ENCODE data around the gene MEF2C. TPM values are rescaled to one million over a fixed set of nuclear protein-coding genes. Genes with fewer than 3 reads are reported as not detected.

Gene MEF2C
- total and polyA plus RNA-seq, 4 donors, result 2.8 to 15.9 (median 10.1) TPM

GRCh38 chr5:88677376-88677895, 205.5 kb downstream of the MEF2C start (continued):
- TF ChIP-seq REST (IDR thresholded peaks at IDR 0.05), result no peak

DNA sequence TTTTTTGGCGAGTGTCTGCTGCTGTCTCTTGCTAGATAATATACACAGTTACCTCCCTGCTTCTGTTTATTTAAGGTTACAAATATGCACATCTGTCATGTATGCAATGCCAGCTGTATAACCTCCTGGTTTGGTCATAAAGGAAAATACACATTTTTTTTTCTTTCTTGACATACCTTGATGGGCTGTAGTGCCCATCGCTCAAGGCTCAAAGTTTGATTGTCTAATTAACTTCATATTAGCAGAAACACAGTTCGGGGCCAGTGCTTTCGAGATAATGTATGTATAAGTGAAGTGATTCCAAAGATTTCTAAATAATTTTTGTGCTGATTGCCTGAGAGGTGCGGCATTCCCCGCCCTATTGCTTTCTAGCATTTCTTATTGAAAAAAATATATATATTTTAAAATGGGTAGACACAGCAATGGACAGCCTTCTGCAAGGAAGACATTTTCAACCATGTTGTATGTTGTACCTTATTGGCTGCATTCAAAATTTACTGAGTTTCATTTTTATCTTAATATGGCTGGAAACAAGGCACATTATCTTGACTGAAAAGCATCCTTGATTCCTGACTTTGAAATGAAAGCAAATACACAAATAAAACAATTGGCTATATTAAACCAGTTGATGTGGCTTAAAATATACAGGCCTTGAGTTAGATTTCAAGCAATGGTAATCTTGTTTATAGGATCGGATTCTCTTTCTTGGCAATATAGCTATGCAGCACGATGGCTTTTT, 206.2 kb downstream of the MEF2C start:
- Histone ChIP-seq H3K27me3 (ENCODE audit: control insufficient read depth in 4 of 4, insufficient read depth in 4 of 4, low read length in 3 of 4) (peaks cover 12 to 50% (median 28%) of the 10 kb centered on the region in 4 donors), H3K36me3 (ENCODE audit: control insufficient read depth in 4 of 4, insufficient read depth in 3 of 4, low read depth in 1 of 4, low read length in 3 of 4) (no peaks in the 10 kb centered on the region), H3K4me1 (ENCODE audit: control insufficient read depth in 4 of 4, insufficient read depth in 4 of 4, low read length in 3 of 4) (peaks cover 17 to 32% (median 24%) of the 10 kb centered on the region in 4 donors), H3K4me3 (ENCODE audit: low read depth in 1 of 3, low read length in 3 of 3) (no peak overlapping the region), H3K9me3 (ENCODE audit: control insufficient read depth in 4 of 4, low read length in 3 of 4) (no peaks in the 10 kb centered on the region), H3K27ac (ENCODE audit: low read depth in 1 of 2, low read length in 2 of 2) (no peak overlapping the region), H3K9ac (ENCODE audit: low read depth in 1 of 2, low read length in 2 of 2) (no peak overlapping the region)
- TF ChIP-seq FOXA2 (IDR thresholded peaks at IDR 0.05) (no peak), HNF4G (IDR thresholded peaks at IDR 0.05) (no peak), CTCF (IDR thresholded peaks at IDR 0.05; ENCODE audit: low read depth, low read length, missing input control) (no peak), YY1 (IDR thresholded peaks at IDR 0.05) (no peak), TAF1 (conservative IDR thresholded peaks at IDR 0.05) (no peak), RAD21 (IDR thresholded peaks at IDR 0.05) (no peak), REST (IDR thresholded peaks at IDR 0.05) (no peak), FOXA1 (IDR thresholded peaks at IDR 0.05) (no peak), EGR1 (IDR thresholded peaks at IDR 0.05; ENCODE audit: low read depth in 2 of 2) (no peak), HNF4A (conservative IDR thresholded peaks at IDR 0.05) (no peak), JUND (IDR thresholded peaks at IDR 0.05) (no peak), MAX (IDR thresholded peaks at IDR 0.05) (no peak), ATF3 (IDR thresholded peaks at IDR 0.05) (no peak)
- TF ChIP-seq, protein P1, sequence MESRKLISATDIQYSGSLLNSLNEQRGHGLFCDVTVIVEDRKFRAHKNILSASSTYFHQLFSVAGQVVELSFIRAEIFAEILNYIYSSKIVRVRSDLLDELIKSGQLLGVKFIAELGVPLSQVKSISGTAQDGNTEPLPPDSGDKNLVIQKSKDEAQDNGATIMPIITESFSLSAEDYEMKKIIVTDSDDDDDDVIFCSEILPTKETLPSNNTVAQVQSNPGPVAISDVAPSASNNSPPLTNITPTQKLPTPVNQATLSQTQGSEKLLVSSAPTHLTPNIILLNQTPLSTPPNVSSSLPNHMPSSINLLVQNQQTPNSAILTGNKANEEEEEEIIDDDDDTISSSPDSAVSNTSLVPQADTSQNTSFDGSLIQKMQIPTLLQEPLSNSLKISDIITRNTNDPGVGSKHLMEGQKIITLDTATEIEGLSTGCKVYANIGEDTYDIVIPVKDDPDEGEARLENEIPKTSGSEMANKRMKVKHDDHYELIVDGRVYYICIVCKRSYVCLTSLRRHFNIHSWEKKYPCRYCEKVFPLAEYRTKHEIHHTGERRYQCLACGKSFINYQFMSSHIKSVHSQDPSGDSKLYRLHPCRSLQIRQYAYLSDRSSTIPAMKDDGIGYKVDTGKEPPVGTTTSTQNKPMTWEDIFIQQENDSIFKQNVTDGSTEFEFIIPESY (IDR thresholded peaks at IDR 0.05), result no peak
- WGBS, result 24% methylated on average over 8 of the region's 8 CpGs
- DNase-seq (ENCODE audit: low spot score), result no peak
